Measurements from ENCODE around the gene ANGPTL4.

- TF ChIP-seq, protein P1, sequence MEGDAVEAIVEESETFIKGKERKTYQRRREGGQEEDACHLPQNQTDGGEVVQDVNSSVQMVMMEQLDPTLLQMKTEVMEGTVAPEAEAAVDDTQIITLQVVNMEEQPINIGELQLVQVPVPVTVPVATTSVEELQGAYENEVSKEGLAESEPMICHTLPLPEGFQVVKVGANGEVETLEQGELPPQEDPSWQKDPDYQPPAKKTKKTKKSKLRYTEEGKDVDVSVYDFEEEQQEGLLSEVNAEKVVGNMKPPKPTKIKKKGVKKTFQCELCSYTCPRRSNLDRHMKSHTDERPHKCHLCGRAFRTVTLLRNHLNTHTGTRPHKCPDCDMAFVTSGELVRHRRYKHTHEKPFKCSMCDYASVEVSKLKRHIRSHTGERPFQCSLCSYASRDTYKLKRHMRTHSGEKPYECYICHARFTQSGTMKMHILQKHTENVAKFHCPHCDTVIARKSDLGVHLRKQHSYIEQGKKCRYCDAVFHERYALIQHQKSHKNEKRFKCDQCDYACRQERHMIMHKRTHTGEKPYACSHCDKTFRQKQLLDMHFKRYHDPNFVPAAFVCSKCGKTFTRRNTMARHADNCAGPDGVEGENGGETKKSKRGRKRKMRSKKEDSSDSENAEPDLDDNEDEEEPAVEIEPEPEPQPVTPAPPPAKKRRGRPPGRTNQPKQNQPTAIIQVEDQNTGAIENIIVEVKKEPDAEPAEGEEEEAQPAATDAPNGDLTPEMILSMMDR (IDR thresholded peaks at IDR 0.05; ENCODE audit: low read depth, low read length, poor library complexity, severe bottlenecking): no peak
- no peak for TF ChIP-seq EZH2phosphoT487 (IDR thresholded peaks at IDR 0.05; ENCODE audit: borderline replicate concordance, low read length)
Measured at GRCh38 chr19:8361921-8362793, 1.8 kb upstream of the ANGPTL4 start.

All from DOHH2 (cell line).